ENCODE measurements around the gene CNOT10.
"Not testable (repeated sequence)": the region's sequence is repeated elsewhere in the genome, so short reads cannot be mapped to it uniquely, and the experiment has no call there.

Gene CNOT10, protein sequence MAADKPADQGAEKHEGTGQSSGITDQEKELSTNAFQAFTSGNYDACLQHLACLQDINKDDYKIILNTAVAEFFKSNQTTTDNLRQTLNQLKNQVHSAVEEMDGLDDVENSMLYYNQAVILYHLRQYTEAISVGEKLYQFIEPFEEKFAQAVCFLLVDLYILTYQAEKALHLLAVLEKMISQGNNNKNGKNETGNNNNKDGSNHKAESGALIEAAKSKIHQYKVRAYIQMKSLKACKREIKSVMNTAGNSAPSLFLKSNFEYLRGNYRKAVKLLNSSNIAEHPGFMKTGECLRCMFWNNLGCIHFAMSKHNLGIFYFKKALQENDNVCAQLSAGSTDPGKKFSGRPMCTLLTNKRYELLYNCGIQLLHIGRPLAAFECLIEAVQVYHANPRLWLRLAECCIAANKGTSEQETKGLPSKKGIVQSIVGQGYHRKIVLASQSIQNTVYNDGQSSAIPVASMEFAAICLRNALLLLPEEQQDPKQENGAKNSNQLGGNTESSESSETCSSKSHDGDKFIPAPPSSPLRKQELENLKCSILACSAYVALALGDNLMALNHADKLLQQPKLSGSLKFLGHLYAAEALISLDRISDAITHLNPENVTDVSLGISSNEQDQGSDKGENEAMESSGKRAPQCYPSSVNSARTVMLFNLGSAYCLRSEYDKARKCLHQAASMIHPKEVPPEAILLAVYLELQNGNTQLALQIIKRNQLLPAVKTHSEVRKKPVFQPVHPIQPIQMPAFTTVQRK

GRCh38 chr3:32684800-32685542 lies at the start of gene CNOT10:
TSS of gene CNOT10 (plus strand) at chr3:32685188. CDS start at chr3:32685461, 273 bp downstream.
- peak; percentile 94 for DNase-seq

- DNase-seq: no peak
Measured at GRCh38 chr3:32640939-32641338, 44.0 kb upstream of the CNOT10 start.

DNA sequence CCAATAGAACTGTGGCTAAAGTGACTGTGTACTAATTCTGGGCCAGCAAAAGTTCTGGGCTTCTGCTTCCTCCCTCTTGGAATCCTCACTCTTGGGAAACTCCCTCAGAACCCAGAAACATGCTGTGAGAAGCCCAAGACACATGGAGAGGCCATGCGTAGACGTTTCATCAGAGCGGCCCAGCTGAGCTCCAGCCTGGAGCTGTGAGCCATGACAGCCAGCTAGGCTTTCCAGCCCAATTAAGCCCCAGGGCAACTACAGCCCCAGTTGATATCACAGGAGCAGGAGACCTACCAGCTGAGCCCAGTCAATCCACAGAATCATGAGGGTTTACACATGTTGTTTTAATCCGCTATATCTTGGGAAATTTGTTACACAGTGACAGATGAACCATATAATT lies 43.6 kb upstream of the CNOT10 start:
- no peak for DNase-seq

- no peak for DNase-seq
Measured at GRCh38 chr3:32643354-32643753, 41.6 kb upstream of the CNOT10 start.

DNA sequence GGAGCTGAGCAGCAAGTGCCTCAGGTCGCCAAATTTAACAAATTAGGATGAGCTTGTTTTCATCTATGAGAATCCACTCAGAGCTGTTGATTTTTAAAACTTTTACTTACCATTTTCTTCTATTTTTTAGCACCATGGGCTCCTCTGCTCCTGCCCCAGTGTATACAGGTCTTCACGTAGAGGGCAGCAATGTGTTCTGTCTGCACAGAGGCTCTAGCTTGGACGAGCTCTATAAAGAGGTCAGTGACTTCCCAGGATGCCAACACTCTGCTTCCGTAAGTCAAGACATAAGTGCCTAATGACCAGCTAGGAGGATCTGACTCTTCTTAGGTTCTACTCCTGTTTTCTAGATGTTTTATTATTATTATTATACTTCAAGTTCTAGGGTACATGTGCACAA lies 41.2 kb upstream of the CNOT10 start:
- DNase-seq: no peak

DNA sequence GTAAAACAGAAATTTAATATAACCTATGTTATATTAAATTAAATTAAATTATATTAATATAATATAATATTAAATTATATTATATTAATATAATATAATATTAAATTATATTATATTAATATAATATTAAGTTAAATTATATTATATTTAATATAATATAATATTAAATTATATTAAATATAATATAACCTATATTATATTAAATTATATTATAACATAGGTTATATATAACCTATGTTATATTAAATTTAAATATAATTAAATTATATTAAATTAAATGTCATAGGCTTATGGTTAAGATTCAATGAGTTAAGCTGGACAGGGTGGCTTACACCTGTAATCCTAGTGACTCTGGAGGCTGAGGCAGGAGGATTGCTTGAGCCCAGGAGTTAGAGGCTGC lies 40.6 kb upstream of the CNOT10 start:
- no peak for DNase-seq

- DNase-seq: no peak
Measured at GRCh38 chr3:32646761-32647160, 38.2 kb upstream of the CNOT10 start.

GRCh38 chr3:32652337-32653100 lies 32.5 kb upstream of the CNOT10 start:
- not testable (repeated sequence) for DNase-seq

DNA sequence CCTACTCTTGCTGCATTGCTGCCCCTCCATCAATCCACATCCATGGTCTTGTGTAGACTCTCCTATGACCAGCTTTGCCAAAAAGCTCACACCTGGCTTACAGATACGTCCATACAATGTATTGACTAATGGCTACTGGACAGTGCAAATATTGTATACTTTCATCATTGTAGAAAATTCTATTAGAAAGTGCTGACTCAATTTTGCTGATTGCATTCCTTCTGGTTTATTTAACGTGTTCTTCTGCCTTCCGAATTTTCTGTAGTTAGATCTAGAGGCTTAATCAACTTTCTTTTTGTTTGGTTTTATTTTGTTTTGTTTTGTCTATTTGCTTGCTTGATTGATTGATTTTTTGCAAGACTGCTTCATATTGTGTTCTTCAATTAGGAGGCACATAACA lies 29.8 kb upstream of the CNOT10 start:
- DNase-seq: no peak

GRCh38 chr3:32660634-32661033 lies 24.4 kb upstream of the CNOT10 start:
- DNase-seq: no peak

DNA sequence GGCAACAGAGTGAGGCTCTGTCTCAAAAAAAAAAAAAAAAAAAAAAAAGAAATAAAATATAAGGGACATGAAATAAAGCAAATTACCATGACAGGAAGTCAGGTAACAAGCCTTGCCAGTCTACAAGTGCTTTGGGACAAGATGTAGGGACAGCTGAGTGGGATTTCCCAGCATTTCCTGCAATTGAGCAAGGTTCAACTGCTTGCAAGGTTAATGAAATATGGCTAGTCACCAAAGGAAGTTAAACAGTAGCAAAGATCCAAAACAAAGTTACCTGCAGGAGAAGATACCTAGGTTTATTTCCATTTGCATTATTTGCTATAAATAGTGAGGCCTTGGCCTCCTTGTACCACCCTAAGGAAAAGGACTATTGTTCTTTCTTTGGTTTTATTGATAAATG lies 22.3 kb upstream of the CNOT10 start:
- DNase-seq: no peak

DNA sequence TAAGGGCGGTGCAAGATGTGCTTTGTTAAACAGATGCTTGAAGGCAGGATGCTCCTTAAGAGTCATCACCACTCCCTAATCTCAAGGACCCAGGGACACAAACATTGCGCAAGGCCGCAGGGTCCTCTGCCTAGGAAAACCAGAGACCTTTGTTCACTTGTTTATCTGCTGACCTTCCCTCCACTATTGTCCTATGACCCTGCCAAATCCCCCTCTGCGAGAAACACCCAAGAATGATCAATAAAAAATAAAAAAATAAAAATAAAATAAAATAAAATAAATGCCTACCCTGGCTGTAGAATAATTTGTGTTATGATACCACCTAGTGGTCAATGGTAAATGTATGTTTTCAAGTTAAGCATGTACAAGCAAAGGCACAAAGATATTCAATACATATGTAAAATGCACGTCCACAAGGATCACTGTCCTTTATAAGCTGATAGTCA lies 20.3 kb upstream of the CNOT10 start:
- DNase-seq: peak; percentile 22

GRCh38 chr3:32667072-32667582 lies 17.9 kb upstream of the CNOT10 start:
- no peak for DNase-seq

DNA sequence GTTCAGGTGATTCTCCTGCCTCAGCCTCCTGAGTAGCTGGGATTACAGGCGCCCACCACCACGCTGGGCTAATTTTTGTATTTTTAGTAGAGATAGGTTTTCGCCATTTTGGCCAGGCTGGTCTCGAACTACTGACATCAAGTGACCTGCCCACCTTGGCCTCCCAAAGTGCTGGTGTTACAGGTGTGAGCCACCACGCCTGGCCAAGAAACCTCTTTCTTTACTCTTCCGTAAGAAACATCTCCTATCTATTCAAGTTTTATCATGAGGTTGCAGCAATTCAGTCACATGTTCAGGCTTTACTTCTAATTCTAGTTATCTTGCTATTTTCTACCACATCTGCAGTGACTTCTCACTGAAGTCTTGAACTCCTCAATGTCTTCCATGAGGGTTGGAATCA lies 15.8 kb upstream of the CNOT10 start:
- not testable (repeated sequence) for DNase-seq

DNA sequence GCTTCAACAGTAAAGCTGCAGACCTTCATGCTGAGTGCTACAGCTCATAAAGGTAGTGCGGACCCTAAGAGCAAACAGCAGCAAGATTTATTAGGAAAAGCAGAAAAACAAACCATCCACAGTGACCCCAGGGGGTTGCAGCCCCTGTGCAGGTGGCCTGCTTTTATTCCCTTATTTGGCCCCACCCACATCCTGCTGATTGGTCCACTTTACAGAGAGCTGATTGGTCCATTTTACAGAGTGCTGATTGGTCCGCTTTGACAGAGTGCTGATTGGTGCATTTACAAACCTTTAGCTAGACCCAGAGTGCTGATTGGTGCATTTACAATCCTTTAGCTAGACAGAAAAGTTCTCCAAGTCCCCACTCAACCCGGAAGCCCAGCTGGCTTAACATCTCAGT lies 11.3 kb upstream of the CNOT10 start:
- DNase-seq: not testable (repeated sequence)

- DNase-seq: no peak
Measured at GRCh38 chr3:32675164-32675563, 9.8 kb upstream of the CNOT10 start.

- DNase-seq: no peak
Measured at GRCh38 chr3:32675650-32676049, 9.3 kb upstream of the CNOT10 start.

- DNase-seq: no peak
Measured at GRCh38 chr3:32681811-32682210, 3.2 kb upstream of the CNOT10 start.

- DNase-seq: no peak
Measured at GRCh38 chr3:32684029-32684799, 774 bp upstream of the CNOT10 start.

DNA sequence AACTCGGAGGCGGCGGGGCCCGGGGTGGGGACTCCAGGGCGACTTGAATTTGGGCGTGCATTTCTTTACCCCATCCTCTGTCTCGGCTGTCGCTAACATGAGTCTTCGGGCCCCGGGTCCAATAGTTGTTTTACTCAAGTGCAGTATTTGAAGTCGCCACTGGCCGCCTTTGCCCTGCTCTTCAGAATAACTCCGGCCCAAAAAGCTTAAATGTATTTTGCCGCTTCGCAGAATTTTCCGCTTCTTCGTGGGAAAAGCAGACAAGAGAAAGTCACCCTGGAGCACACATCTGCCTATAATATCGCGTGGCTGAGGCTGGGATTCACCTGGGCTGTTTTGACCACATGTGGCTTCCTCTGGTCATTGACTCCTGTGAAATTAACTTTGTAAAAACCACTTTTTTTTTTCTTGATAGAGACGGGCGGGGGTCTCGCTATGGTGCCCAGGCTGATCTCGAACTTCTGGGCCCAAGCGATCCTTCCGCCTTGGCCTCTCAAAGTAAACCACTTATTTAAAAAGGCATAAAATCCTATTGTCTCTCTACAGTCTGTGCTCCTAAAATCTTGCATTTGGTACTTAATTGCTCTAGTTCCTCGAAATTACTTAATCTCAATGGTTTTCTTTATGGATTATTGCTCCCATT lies 676 bp downstream of the CNOT10 start:
- no peak for DNase-seq

DNA sequence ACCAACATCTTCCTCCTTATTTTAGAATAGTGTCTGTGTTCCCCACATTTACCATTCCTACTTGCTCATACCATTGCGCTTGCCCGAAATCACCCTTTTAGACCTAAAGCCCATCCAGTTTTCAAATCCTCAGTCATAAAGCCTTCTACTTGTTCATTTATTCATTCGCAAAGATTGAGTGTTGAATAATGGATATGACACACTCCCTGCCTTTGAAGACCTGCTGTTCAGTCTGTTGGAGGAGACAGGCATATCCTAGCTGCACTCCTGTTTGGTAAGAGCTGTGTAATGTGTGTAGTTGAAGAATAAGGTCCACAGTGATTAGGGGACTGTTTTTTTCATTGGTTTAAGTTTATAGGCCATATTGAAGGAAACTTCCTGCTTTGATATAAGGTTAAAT lies 1.7 kb downstream of the CNOT10 start:
- no peak for DNase-seq

Measured in kidney glomerular epithelial cell (primary cell).